HG02610 (cell line): ENCODE results near the gene TJP3.

Experiments used
- ATAC-seq: cut with Tn5 transposase; IDR thresholded peaks from one replicate; pipeline ENCODE4 v1.9.1; 2021; ENCODE audit warnings: mild to moderate bottlenecking, moderate library complexity; ENCODE audit not compliant: unreplicated experiment

The TJP3 gene

DNA sequence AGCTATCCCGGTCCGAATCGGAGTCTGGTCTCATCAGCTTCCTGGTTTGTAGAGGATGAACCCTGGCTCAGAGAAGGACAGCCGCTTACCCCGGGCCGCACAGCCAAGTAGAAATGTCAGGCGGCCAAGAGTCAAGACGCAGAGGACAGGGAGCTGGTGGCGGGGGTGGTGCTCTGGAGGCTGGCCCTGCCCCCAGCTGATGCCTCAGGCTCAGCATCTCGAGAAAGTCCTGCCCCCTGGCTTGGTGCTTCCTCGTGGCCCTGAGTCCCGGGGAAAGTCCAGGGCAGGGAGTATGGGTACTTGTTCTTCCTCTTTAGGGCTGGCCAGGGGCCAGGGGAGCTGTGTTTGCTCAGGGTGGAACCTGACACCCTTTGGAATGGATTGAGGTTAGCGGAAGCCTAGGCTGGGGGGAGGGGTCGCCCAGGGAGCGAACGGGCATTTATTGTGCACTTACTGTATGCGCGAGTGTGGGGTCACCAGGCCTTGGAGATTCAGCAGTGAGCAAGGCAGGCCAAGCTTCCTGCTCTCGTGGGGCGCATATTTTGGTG, 2.2 kb downstream of the TJP3 start:
- no peak for ATAC-seq

DNA sequence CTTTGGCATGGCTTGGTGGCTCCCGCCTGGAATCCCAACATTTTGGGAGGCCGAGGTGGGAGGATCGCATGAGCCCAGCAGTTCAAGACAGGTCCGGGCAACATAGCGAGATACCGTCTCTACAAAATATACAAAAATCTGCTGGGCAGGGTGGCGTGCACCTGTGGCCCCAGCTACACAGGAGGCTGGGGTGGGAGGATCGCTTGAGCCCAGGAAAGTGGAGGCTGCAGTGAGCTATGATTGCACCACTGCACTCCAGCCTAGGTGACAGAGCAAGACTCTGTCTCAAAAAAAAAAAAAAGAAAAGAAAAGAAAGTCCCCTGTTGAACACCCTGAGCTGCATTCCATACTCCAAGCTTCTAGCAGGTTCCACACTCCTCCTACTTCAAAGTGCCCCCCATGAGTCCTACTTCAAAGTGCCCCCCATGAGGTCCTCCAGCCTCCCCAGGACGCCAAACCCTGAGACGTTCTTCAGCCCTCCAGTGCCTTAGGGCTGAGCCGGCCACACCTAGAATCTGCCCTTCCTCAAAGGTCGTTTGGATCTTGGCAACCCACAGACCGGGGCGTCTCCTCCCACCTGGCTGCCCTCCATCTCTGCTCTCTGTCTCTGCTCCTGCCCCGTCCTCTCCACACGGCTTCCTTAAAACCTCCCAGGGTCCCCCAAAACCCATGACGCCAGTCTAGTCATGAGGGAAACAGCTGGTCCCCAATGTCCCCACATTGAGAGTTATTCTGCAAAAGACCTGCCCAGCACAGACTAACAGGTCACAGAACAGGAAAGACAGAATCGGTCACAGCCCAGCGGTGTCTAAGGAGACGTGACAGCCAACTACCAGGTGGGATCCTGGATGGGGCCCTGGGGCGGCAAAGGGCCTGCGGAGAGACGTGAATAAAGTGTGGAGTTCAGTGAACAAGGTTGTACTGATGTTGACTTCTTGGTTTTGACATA, 4.8 kb downstream of the TJP3 start:
- no peak for ATAC-seq

GRCh38 chr19:3716147-3716668, 8.0 kb downstream of the TJP3 start:
- ATAC-seq: no peak

- ATAC-seq: no peak
Measured at GRCh38 chr19:3719868-3720267, 11.7 kb downstream of the TJP3 start.

GRCh38 chr19:3720349-3720917, 12.2 kb downstream of the TJP3 start:
- no peak for ATAC-seq

DNA sequence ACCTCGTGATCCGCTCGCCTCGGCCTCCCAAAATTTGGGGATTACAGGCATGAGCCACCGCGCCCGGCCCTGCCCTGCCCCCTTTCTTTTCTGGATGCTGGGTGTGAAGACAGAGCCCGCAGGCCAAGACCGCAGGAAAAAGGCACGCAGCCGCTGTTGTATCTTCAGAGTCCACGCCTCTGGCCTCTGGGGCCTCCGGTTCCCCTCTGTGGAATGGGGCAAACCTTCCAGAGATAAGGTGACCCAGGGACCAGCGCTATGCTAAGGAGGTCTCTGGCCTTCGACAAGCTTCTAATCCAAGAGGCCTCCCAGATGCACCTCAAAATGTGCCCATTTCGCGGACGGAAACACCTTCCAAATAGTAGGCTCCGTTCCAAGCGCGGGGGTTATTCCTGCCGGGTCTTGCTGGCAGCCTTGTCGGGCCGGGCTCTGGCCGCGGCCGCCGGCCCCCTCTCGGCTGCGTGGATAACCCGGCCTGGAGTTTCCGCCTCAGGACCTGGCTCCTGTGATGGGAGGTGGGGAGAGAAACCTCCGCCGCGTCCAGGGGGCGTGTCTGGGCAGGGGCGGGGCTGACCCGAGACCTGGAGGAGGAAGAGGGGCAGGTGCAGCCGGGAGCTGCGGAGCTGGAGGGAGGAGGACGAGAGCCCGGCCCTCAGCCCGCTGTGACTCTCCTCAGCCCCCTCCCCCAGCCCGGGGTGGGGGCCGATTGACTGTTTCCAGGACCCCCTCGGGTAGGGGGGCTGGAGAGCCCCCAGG, 13.1 kb downstream of the TJP3 start:
- no peak for ATAC-seq

GRCh38 chr19:3721887-3722442, 13.8 kb downstream of the TJP3 start:
- ATAC-seq: no peak

- no peak for ATAC-seq
Measured at GRCh38 chr19:3722443-3723109, 14.4 kb downstream of the TJP3 start.

GRCh38 chr19:3723110-3723488, 14.9 kb downstream of the TJP3 start:
- no peak for ATAC-seq

DNA sequence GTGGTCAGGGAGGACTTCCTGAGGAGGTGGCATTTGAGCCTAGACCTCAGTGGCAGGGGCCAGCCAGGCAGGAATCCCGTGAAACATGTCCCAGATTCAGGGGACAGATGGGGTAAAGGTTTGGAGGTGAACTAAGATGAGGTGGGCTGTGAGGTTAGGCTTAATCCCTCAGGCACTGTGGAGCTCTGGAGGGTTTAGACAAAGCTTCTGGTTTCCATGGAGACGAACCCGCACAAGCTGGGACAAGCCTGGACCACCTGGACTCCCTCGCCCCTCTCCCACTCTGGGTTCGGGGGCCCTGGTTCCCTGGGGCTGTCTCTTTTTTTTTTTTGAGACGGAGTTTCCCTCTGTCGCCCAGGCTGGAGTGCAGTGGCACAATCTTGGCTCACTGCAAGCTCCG, 15.7 kb downstream of the TJP3 start:
- ATAC-seq: no peak

DNA sequence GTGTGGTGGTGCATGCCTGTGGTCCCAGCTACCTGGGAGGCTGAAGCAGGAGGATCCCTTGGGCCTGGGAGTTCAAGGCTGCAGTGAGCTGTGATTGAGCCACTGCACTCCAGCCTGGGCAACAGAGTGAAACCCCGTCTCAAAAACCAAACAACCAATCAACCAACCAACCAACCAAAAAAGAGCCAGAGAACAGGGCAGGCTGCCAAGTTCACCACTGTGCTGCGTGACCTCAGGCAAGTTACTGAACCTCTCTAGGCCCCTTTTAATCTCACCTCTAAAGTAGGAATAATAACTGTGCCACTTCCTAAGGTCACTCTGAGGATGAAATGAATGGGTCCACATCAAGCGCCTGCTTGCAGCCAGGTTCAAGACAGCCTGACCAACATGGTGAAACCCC, 16.9 kb downstream of the TJP3 start:
- no peak for ATAC-seq

- ATAC-seq: no peak
Measured at GRCh38 chr19:3725640-3726310, 17.6 kb downstream of the TJP3 start.

GRCh38 chr19:3730457-3730958, 22.3 kb downstream of the TJP3 start:
- ATAC-seq: no peak

DNA sequence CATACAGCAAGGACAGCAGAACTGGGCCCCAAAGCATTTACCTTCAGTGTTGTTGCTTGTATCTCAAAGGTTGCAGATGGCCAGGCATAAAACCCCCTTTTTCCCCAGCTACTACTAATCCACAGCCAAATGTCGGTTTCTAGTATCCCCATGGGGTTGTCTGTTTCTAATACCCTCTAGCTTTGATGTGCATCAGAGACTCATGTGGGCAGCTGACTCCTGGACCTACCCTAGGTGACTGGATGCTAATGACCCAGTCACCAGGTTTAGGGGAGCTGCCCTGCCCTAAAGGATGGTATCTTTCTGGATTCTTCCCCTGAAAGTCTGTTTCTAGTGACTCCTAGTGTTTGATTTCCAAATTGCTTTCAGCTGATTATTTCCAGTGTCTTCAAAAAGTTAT, 23.9 kb downstream of the TJP3 start:
- ATAC-seq: no peak

DNA sequence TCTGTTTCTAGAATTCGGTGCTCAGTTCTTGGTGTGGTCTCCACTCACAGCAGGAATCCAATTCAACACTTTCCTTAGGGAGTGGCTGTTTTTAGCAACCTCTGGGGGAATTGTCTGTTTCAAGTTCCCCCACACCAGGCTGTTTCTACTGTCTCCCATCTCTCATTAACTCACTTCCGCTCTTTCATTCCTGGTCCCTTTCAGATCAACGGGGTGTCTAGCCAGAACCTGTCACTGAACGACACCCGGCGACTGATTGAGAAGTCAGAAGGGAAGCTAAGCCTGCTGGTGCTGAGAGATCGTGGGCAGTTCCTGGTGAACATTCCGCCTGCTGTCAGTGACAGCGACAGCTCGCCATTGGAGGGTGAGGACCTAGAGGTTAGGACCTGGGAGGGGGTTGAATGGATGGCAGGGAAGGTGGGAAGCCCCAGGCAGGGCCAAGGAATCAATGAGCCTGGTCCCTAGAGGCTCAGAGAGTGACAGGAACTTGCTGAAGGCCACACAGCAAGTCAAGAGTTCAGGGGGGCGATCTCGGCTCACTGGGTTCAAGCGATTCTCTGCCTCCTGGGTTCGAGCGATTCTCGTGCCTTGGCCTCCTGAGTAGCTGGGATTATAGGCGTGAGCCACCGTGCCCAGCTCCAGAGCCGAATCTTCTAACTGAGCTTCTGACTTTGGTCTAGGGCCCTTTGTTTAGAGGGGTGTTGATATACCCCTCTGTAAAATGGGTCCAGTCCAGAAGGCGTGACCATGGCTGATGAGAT, 25.5 kb downstream of the TJP3 start:
- no peak for ATAC-seq

DNA sequence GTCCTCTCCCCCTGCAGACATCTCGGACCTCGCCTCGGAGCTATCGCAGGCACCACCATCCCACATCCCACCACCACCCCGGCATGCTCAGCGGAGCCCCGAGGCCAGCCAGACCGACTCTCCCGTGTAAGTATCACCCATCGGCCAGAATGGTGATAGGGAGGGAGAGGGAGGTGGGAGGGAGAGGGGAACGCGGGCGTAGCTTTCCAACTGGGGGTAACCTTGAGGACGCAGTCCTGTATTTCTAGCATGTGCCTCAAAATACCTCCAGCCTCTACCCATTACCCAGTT, 26.1 kb downstream of the TJP3 start:
- ATAC-seq: no peak

DNA sequence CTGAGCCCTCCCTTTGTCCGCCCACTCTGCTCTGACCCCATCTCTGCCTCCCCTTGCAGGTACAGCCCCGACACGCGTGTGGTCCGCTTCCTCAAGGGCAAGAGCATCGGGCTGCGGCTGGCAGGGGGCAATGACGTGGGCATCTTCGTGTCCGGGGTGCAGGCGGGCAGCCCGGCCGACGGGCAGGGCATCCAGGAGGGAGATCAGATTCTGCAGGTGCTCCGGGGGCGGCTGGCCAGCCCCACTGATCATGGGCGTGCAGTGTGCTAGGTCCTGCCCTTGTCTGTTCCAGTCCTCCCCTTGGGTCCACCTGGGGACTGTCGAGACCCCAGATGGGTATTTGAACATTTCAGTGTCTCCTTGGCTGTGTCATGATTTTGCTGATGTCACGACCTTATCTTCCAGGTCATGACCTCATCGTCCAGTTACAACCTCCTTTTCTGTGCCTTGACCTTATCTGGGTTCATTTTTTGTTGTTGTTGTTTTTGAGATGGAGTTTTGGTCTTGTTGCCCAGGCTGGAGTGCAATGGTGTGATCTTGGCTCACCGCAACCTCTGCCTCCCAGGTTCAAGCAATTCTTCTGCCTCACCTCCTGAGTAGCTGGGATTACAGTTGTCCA, 28.0 kb downstream of the TJP3 start:
- ATAC-seq: no peak

DNA sequence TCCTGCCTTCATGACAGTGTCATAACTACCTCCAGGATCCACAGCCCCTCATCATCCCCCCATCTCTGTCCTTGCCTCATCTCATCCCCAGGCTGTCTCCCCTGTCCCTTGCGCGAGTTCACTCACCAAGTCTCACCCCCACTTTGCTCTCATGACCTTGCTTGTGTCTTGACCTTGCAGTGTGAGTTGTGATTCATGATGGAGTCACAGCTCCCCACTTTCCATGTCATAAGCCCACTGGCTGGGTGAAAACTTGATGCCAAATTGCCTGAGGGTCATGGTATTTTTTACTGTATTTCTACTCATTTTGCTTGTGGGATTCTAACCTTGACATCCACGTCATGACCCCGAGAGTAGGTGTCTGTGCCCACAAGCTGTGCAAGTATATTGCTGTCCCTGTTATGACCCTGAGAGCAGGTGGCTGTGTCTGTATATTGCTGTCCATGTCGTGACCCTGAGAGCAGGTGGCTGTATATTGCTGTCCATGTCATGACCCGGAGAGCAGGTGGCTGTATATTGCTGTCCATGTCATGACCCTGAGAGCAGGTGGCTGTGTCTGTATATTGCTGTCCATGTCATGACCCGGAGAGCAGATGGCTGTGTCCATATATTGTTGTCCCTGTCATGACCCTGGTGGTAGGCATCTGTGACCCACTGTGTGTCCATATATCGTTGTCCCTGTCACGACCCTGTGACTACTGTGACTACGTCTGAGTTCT, 29.5 kb downstream of the TJP3 start:
- ATAC-seq: no peak
